SJSA1 (cell line): Measurements from ENCODE around the gene FBN2. TPM values are rescaled to one million over a fixed set of nuclear protein-coding genes. Genes with fewer than 3 reads are reported as not detected.

Source experiments
- DNase-seq, 2 experiments: peaks; one replicate each; pipeline ENCODE4 v3.0.0-alpha.2; 2015 to 2020; ENCODE audit warnings: low spot score in 2 of 2, low read depth in 1 of 2
- H3K27ac ChIP-seq: fragments of 250-450 bp; sonication (Bioruptor Pico); 2 replicates; pipeline ENCODE4 v1.5.1; 2020; ENCODE audit warnings: mild to moderate bottlenecking, moderate library complexity
- H3K27me3 ChIP-seq: fragments of 250-450 bp; sonication (Bioruptor Pico); replicated peaks from 2 replicates; pipeline ENCODE4 v1.5.1; 2020; ENCODE audit warnings: mild to moderate bottlenecking, moderate library complexity
- H3K36me3 ChIP-seq: fragments of 250-450 bp; sonication (Bioruptor Pico); 2 replicates; pipeline ENCODE4 v1.5.1; 2020; ENCODE audit warnings: mild to moderate bottlenecking
- H3K4me1 ChIP-seq: fragments of 250-450 bp; sonication (Bioruptor Pico); replicated peaks from 2 replicates; pipeline ENCODE4 v1.6.1; 2021; ENCODE audit warnings: mild to moderate bottlenecking
- H3K4me3 ChIP-seq: fragments of 250-450 bp; sonication (Bioruptor Pico); 2 replicates; pipeline ENCODE4 v1.5.1; 2020; ENCODE audit warnings: mild to moderate bottlenecking
- H3K9me3 ChIP-seq: fragments of 250-450 bp; sonication (Bioruptor Pico); replicated peaks from 2 replicates; pipeline ENCODE4 v1.5.1; 2020; ENCODE audit warnings: mild to moderate bottlenecking
- total RNA-seq: library from RNA; depleted of rRNA; stranded (reverse); fragments of >200 nt; shearing (Covaris generic); gene quantifications from 2 replicates; pipeline ENCODE4 v1.2.3, GENCODE V29; 2014

FBN2 gene
- total RNA-seq, 1 experiment from 2014 or later, result 18.5 TPM

DNA sequence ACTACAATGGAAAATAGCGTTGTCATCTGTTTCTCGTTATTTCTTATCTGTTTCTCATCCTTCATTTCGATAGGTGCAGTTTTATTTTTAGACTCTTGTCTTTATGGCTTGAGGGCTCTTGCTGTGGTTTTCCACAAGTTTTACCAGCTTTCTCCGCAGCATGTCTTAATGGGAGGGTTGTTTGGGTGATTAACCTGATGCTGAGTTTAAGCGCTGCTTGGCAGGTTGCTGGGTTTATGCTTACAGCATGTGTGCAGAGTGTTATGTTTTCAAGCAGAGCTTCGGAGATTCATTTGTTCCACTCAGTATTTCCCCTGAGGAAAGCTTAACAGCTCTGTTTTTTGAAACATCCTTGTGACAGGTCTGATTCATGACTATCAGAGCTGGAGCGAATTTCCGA is 300.5 kb downstream of the FBN2 start:
- Histone ChIP-seq H3K4me3 (no peak overlapping the region), H3K27ac (no peak overlapping the region), H3K36me3 (no peaks in the 10 kb centered on the region), H3K9me3 (no peaks in the 10 kb centered on the region), H3K4me1 (no peaks in the 10 kb centered on the region), H3K27me3 (no peaks in the 10 kb centered on the region)
- DNase-seq, result no peak

DNA sequence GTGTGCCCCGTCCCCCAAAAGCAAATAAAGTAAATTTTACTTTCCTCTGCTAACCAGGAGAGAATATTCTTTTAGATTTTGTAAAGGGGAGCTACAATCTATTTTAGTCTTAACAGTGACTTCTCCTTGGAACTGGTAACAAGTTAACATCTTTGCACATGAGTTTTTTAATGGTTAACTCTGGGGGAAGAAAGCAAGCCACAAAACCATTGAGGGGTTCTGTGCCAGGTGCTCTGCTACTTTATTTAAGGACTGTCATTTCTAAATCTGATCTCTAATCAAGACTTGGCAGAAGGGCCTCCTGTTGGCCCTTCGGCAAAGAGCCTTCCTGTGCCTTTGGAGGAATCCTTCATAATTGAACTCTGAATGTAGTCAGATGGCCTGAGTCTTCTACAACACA is 301.0 kb downstream of the FBN2 start:
- Histone ChIP-seq H3K27ac (no peak overlapping the region), H3K9me3 (no peaks in the 10 kb centered on the region), H3K27me3 (no peaks in the 10 kb centered on the region), H3K4me3 (no peak overlapping the region), H3K36me3 (no peaks in the 10 kb centered on the region), H3K4me1 (no peaks in the 10 kb centered on the region)
- DNase-seq, result no peak

DNA sequence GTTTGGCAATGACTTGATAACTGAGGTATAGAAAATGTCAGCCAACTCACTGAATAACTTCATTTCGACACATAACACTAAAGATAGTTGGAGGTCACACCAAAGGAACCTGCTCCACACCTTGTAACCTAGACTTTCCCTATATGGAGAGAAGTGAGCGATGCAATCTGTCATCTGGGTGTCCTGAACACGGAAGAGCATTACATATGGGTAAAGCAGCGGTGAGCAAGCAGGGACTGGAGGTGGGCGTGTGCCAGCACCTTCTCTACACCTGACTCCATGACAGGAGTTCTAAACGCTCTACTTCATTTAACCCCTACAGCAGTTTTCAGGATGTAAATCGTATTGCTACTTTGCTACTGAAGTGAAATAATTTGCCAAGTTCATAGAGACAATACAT is 301.7 kb downstream of the FBN2 start:
- H3K4me3 ChIP-seq, result no peak overlapping the region
- no peaks in the 10 kb centered on the region for H3K36me3 ChIP-seq
- DNase-seq, result no peak
- no peaks in the 10 kb centered on the region for H3K4me1 ChIP-seq
- no peaks in the 10 kb centered on the region for H3K9me3 ChIP-seq
- H3K27ac ChIP-seq, result no peak overlapping the region
- no peaks in the 10 kb centered on the region for H3K27me3 ChIP-seq

DNA sequence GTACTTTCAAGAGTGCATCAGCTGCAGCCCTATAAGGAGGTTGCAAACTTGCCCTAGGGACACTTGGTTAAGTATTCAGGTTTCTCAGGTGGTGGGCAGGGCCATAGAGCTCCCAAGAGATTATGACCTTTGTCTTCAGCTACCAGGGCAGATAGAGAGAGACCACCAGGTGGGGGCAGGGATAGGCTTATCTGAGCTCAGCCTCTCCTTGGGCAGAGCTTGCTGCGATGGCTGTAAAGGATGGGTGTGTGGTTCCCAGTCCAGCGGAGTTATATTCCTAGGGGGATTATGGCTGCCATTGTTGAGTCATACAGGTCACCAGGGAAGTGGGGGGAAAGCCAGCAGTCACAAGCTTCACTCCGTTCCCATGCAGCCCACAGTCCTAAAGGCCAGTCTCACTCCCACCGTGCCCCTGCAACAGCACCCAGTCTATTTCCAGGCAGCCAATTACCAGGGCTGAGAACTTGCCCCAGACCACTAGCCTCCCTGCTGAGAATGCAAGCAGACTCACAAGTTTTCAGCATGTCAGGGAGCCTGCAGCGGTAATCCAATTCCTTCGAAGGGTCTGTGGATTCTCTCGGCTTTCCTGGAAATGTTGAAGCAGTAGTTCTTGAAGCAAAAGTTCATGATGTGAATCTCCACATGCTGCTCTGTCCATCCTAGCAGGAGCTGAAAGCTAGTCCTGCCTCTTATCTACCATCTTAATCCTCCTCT is 303.0 kb downstream of the FBN2 start:
- H3K4me1 ChIP-seq, result no peaks in the 10 kb centered on the region
- no peaks in the 10 kb centered on the region for H3K36me3 ChIP-seq
- no peak overlapping the region for H3K4me3 ChIP-seq
- no peak overlapping the region for H3K27ac ChIP-seq
- H3K9me3 ChIP-seq, result no peaks in the 10 kb centered on the region
- H3K27me3 ChIP-seq, result no peaks in the 10 kb centered on the region
- DNase-seq, result no peak

DNA sequence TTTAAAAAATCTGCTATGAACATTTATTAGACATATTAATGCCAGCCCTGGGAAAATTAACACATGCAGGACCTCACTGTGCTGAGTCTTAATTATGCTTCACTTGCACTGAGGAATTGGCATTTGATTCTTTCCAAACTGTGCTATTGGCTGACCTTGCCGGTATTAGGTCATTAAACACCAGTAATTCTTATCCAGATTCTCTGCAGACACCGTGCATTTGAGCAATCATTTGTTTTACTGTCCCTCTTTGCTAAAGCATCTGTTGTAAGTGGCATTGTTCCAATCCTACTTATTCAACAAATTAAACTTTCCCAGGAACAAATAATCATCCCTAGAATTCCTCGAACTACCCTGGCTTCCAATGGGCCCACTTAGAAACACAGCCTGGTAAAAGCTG is 309.5 kb downstream of the FBN2 start:
- H3K4me3 ChIP-seq, result no peak overlapping the region
- H3K27me3 ChIP-seq, result no peaks in the 10 kb centered on the region
- no peak overlapping the region for H3K27ac ChIP-seq
- DNase-seq, result no peak
- H3K4me1 ChIP-seq, result peaks cover 23% of the 10 kb centered on the region
- H3K9me3 ChIP-seq, result no peaks in the 10 kb centered on the region
- H3K36me3 ChIP-seq, result no peaks in the 10 kb centered on the region

DNA sequence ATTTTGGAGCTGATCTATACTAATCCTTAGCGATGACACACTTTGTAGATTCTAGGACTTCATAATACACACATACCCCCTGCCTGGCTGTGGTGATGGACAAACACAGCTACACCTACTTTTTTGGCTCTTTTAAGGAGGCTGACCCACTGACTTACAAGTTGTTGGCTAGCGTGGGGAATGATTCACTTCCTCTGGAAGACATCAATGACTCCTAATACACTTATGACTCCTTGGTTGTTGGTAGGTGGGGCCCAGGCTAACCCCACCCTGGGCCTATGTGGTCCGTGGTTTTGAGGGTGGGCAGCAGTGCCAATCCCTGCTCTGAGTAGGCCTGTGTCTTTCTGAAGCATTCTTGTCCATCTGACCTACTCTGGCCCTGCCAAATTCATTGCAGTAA is 310.0 kb downstream of the FBN2 start:
- H3K9me3 ChIP-seq, result no peaks in the 10 kb centered on the region
- no peaks in the 10 kb centered on the region for H3K36me3 ChIP-seq
- peak in 1 of 2 experiments; percentile 21 for DNase-seq
- H3K27ac ChIP-seq, result no peak overlapping the region
- H3K27me3 ChIP-seq, result no peaks in the 10 kb centered on the region
- H3K4me1 ChIP-seq, result peaks cover 23% of the 10 kb centered on the region
- H3K4me3 ChIP-seq, result no peak overlapping the region

DNA sequence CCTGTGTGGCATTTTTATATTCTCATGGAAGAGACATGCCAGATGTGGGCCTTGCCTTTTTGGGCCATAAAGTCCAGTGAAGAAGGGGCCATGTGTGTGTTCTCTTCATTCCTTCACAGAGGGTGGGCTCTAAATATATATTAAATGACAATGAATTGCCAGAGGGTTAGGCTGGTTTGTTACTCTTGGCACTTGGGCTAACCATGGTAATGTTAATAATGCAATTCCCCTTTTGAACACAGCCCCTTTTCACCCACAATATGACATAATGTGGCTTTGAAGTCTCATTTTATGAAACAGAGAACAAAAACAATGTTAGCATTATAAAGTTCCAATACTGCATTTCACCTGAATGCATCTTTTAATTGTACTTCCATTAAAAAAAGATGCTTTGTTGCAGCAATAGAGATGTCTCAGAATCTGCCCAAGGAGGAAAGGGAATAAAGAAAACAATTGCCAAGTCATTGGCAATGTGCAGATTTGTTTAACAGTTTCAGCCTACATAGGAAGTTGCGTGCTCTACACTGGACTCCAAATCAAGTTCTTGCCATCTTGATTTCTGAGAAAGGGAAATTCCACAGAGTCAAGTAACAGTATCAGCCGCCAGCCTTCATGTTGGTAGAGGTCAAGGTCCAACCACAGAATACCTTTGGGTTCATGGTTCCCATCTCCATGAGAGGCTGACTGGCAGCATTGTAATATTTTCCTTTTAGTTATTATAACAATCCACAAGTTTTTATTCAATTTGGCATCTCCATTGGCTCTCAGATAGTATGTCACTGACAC is 312.6 kb downstream of the FBN2 start:
- no peaks in the 10 kb centered on the region for H3K9me3 ChIP-seq
- no peak overlapping the region for H3K4me3 ChIP-seq
- peaks cover 23% of the 10 kb centered on the region for H3K4me1 ChIP-seq
- H3K36me3 ChIP-seq, result no peaks in the 10 kb centered on the region
- peak in 1 of 2 experiments; percentile 51 for DNase-seq
- no peaks in the 10 kb centered on the region; the same call in 1 of the 2 replicates for H3K27me3 ChIP-seq
- H3K27ac ChIP-seq, result peak overlapping the region; percentile 26

DNA sequence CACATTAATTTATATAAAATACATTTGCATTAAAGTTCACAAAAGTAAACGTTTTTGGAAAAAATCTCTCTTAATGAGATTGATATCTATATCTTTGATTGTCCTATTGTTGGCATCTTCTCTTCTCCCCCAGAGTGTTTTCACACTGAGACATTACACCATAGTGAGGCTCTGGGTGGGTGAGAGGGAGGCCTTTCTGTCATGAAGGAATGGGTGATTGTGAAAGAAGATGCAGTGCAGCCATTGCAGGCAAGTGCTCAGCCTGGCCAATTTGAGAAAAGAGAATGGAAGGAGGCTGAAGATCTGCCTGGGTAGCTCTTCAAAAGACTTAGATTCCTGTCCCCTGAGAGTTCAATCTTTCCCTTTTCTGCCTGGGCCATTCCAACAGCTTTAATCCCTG is 313.7 kb downstream of the FBN2 start:
- peak overlapping the region; percentile 19; the same call in 1 of the 2 replicates for H3K27ac ChIP-seq
- H3K9me3 ChIP-seq, result no peaks in the 10 kb centered on the region
- no peak for DNase-seq
- peaks cover 23% of the 10 kb centered on the region for H3K4me1 ChIP-seq
- H3K36me3 ChIP-seq, result no peaks in the 10 kb centered on the region
- no peaks in the 10 kb centered on the region; the same call in 1 of the 2 replicates for H3K27me3 ChIP-seq
- H3K4me3 ChIP-seq, result no peak overlapping the region

DNA sequence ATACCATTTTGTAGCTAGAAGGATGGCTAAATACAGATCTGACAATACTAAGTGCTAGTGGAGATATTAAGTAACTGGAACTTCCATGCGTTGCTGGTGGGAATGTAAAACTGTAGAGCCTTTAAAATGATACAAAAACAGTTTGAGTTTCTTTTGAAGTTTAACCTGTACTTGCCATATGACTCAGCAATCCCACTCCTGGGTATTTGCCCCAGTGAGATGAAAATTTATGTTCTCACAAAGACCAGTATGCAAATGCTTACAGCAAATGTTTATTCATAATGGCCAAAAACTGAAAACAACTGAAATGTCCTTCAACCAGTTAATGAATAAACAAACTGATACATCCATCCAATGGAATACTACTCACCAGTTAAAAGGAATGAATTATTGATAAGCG is 317.2 kb downstream of the FBN2 start:
- H3K4me1 ChIP-seq, result peaks cover 10% of the 10 kb centered on the region
- no peak overlapping the region for H3K27ac ChIP-seq
- no peak for DNase-seq
- H3K4me3 ChIP-seq, result no peak overlapping the region
- H3K27me3 ChIP-seq, result no peaks in the 10 kb centered on the region; the same call in 1 of the 2 replicates
- no peaks in the 10 kb centered on the region for H3K36me3 ChIP-seq
- no peaks in the 10 kb centered on the region for H3K9me3 ChIP-seq

DNA sequence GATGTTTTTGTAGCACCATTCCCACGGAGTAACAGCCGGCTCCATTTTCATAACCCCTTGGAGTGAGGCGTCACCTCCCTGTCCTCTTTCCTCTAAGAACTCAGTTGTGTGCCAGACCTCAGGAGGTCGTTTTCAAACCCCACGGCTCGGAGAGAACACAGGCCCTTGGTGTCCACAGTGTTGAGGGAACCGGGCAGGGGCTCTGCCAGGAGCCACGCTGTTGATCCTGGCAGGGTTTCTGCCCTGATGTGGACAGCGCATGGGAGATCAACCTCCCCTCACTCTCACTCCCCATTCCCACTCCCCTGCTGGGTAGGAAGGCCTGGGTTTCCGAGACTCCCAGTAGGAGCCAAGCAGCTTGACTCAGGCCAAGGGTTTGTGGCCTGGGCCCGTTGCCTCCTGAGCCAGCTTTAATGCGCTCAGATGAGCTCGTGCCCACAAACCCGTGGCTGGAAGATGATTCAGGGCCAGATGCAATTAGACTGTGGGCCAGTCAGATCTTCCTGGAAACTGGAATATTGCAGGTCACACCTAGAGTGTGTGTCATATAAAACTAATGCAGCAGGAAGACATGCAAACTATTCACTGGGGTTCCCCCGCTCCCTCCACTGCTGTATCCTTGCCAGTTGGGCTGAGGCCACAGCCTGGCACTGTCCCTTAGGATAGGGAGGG is 321.0 kb downstream of the FBN2 start:
- H3K4me3 ChIP-seq, result no peak overlapping the region
- H3K27me3 ChIP-seq, result no peaks in the 10 kb centered on the region; the same call in 1 of the 2 replicates
- no peaks in the 10 kb centered on the region for H3K36me3 ChIP-seq
- H3K27ac ChIP-seq, result no peak overlapping the region
- no peaks in the 10 kb centered on the region for H3K4me1 ChIP-seq
- no peak for DNase-seq
- no peaks in the 10 kb centered on the region for H3K9me3 ChIP-seq

DNA sequence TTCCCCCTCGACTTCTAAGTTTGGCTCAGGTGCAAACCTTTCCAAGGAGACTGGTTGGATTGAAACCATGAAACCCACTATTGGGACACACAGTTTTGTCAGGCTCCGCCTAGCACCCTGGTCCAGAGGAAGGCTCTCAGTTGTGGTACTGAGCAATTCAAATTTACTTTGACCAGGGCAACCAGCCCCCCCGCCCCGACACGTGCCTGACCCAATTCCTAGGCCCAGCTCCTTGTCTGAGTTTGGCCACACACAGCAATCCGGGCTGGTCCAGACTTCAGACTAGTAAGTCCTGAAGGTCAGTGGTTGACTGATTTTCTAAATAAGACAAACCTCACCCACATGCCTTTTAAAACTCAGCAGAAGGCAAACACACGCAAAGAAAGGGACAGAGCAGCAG is 321.8 kb downstream of the FBN2 start:
- Histone ChIP-seq H3K4me3 (no peak overlapping the region), H3K36me3 (no peaks in the 10 kb centered on the region), H3K27me3 (no peaks in the 10 kb centered on the region; the same call in 1 of the 2 replicates), H3K4me1 (no peaks in the 10 kb centered on the region), H3K9me3 (no peaks in the 10 kb centered on the region), H3K27ac (no peak overlapping the region)
- DNase-seq, result no peak

DNA sequence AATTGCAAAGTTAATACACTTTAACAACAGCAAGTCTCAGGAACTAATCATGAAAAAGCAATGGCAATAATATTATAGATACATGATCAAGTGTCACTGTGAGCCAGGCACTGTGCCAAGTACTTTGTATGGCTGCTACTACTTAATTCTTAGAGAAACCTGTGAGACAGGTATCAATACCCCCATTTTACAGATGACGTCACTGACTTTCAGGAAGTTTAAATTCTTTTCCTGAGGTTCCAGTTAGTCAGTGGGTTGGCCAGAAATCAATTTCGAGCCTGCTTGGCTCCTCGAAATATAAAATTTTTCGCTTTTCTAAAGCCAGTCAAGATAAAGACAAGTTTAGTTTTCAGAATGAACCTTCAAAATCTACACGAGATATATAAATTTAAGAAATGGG is 324.2 kb downstream of the FBN2 start:
- no peak overlapping the region for H3K27ac ChIP-seq

DNA sequence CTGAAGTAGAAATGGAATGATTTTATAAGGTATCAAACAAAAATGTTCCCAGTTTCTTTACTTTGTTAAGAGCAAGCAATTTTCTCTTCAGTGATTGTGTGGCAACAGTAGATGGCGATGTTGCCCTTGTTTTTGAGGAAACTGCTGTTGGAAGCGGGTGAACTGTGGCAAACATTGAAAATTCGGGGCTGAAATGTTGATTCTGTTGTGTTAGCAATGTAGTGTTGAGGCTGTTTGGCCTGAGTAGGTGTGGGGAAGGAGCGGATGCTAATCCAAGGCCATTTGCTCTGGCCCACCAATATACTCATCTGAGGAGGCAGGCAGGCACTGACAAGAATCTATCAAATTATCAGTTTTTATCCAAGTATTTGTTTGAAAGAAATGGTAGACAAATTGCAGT is 324.7 kb downstream of the FBN2 start:
- Histone ChIP-seq H3K27ac (no peak overlapping the region), H3K9me3 (no peaks in the 10 kb centered on the region), H3K27me3 (no peaks in the 10 kb centered on the region), H3K36me3 (no peaks in the 10 kb centered on the region), H3K4me1 (no peaks in the 10 kb centered on the region), H3K4me3 (no peak overlapping the region)
- peak; percentile 65 to 68 for DNase-seq

More for the DNA sequence above, 324.2 kb downstream of the FBN2 start:
- no peaks in the 10 kb centered on the region for H3K4me1 ChIP-seq
- H3K27me3 ChIP-seq, result no peaks in the 10 kb centered on the region
- no peaks in the 10 kb centered on the region for H3K9me3 ChIP-seq
- no peak for DNase-seq
- no peaks in the 10 kb centered on the region for H3K36me3 ChIP-seq
- H3K4me3 ChIP-seq, result no peak overlapping the region
